Activated T-helper 17 cell treated with anti-CD3 and anti-CD28 coated beads, Interleukin-2, amount 50 U/mL, for 72 hours (primary cell): Measurements from ENCODE around the gene PLB1. TPM values are rescaled to one million over a fixed set of nuclear protein-coding genes. Genes with fewer than 3 reads are reported as not detected.
A peak's percentile ranks its signal among the peaks of the same experiment; 100 is the strongest.
"Not testable (repeated sequence)": the region's sequence is repeated elsewhere in the genome, so short reads cannot be mapped to it uniquely, and the experiment has no call there.

Experiments
- ATAC-seq: fragments of 150-1000 bp; cut with Tn5 transposase; replicated peaks from 2 replicates; pipeline ENCODE4 v1.10.0; 2021; ENCODE audit warnings: mild to moderate bottlenecking, moderate library complexity
- H3K27ac Mint-ChIP-seq: one replicate; pipeline ENCODE4 v1.8.0; 2022; ENCODE audit warnings: mixed read lengths
- H3K27me3 Mint-ChIP-seq: one replicate; pipeline ENCODE4 v1.8.0; 2022; ENCODE audit warnings: mixed read lengths
- H3K36me3 Mint-ChIP-seq: one replicate; pipeline ENCODE4 v1.8.0; 2022; ENCODE audit warnings: low read depth, mild to moderate bottlenecking, mixed read lengths
- H3K4me1 Mint-ChIP-seq: one replicate; pipeline ENCODE4 v1.8.0; 2022; ENCODE audit warnings: mixed read lengths
- H3K4me3 Mint-ChIP-seq: one replicate; pipeline ENCODE4 v1.8.0; 2022; ENCODE audit warnings: mild to moderate bottlenecking, mixed read lengths
- H3K9me3 Mint-ChIP-seq: one replicate; pipeline ENCODE4 v1.8.0; 2022; ENCODE audit warnings: mixed read lengths
- total RNA-seq, 2 donors: library from RNA; stranded (reverse); gene quantifications; one replicate each; pipeline ENCODE4 v1.2.3, GENCODE V29; 2022

PLB1 gene
- total RNA-seq, 2 donors from 2014 or later, result 0.61 to 0.90 TPM

DNA sequence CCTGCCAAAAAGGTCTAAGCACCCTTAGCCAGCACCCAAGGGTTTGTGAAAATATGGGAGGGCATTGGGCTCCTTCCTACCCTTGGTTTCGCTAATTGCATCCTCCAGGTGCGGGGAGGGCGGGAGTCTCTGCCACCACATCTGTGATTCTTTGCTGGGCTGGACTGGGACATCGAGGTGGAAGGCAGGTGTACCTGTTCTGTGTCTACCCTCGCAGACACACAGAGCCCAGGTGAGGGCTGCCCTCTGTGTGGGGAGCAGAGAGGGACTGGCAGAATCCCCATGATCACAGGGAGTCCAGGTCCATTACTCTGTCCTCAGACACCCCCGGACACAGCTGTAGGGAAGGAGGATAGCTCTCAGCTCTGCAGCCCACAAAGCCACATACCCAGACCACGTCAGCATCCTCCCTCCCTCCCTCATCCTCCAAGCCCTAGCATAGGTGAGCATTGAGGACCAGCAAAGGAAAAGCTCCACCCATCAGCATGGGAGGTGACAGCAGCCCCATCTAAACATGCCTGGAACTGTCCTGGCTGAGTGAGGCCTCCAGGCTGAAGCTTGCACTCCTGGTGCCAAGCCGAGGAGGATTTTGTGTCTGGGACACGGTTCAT, 49.8 kb downstream of the PLB1 start:
- ATAC-seq, result peak; percentile 68
- no peaks in the 10 kb centered on the region for H3K9me3 Mint-ChIP-seq
- H3K27ac Mint-ChIP-seq, result peak overlapping the region; percentile 77
- H3K36me3 Mint-ChIP-seq, result no peaks in the 10 kb centered on the region
- H3K4me1 Mint-ChIP-seq, result peaks cover 16% of the 10 kb centered on the region
- no peaks in the 10 kb centered on the region for H3K27me3 Mint-ChIP-seq
- H3K4me3 Mint-ChIP-seq, result peak overlapping the region; percentile 57

DNA sequence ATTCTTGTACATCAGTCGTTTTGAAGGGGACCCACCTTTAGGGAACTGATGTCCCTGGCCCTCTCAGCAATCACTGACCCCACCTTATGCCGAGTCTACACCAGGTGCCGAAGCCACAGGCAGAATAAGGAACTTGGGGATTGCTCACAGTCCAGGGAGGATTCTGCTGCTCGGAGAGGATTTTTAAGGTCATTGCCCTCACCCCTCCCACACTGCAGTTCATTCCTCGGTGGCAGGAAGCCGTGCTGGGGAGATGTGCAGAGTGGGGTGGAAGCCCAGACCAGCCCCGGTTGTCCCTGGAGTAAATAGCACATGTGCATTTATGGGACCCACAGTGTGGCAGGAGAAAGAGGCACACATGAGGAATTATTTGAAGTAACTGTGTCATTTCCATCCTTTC, 50.4 kb downstream of the PLB1 start:
- no peaks in the 10 kb centered on the region for H3K9me3 Mint-ChIP-seq
- H3K27me3 Mint-ChIP-seq, result no peaks in the 10 kb centered on the region
- H3K27ac Mint-ChIP-seq, result peak overlapping the region; percentile 40
- H3K4me3 Mint-ChIP-seq, result peak overlapping the region; percentile 33
- H3K36me3 Mint-ChIP-seq, result no peaks in the 10 kb centered on the region
- ATAC-seq, result no peak
- H3K4me1 Mint-ChIP-seq, result peaks cover 16% of the 10 kb centered on the region

DNA sequence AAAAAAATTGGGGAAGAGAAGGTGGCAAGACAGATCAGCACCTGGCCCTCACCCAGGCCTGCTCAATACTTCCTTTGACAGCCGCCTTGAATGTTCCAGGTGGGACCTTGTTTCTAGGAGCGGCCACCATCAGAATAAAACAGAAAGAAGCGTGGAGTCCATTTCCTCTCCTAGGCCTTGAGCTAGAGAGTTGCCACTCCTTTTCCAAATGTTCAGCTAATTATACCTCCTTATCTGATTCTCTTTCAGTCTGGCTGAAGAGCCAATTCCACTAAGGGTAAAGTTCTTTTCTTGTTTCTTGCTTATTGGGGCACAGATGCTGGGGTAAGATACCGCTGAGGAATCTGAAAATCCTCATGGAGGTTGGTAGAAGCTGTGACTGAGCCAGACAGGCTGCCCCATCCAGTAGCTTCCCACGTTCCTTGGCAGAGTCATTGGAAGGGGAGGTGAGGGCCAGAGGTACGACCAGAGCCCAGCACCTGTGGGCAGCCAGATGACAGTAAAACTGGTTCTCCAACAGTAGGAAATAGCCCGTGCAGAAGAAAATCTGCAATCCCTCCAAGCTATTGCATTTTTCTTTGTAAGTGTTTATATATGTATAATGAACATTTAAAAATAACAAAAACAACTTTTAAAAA, 51.5 kb downstream of the PLB1 start:
- Mint-ChIP-seq H3K4me1 (peaks cover 22% of the 10 kb centered on the region), H3K27me3 (no peaks in the 10 kb centered on the region), H3K36me3 (no peaks in the 10 kb centered on the region), H3K9me3 (no peaks in the 10 kb centered on the region), H3K4me3 (peak overlapping the region; percentile 3), H3K27ac (no peak overlapping the region)
- no peak for ATAC-seq

DNA sequence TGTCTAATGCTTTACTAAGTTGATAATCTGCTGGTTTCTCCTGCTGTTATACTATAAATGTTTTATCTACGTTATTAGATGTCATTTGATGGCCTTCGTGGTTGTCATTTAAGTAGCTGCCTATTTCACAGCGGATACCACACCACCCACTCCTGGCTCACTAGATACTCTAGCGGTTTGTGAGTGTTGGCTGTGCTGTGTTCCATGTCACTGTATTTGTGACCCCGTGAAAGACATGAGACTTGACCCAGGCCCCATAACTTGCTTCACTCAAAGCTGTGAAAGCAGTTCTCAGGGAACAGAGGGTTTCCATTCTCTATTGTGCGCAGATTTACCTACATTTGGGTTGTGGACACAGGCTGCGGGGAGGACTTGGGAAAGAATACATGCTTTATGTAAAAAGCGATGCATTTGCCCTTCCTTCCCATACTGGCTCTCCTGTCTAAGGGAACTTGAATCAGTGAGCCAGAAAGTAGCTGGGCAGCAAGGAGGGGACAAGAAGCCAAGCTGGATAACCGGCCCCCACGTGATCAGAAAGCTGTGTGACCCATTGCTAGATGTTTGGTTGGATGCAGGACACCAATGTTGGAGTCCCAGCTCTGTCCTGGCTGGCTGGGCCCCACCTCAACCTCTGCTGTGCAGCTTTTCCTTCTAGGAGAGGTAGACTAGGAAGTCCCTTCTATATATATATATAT, 52.2 kb downstream of the PLB1 start:
- no peaks in the 10 kb centered on the region for H3K36me3 Mint-ChIP-seq
- no peak overlapping the region for H3K27ac Mint-ChIP-seq
- peaks cover 23% of the 10 kb centered on the region for H3K4me1 Mint-ChIP-seq
- no peaks in the 10 kb centered on the region for H3K9me3 Mint-ChIP-seq
- H3K4me3 Mint-ChIP-seq, result peak overlapping the region; percentile 3
- ATAC-seq, result peak; percentile 54
- H3K27me3 Mint-ChIP-seq, result no peaks in the 10 kb centered on the region

DNA sequence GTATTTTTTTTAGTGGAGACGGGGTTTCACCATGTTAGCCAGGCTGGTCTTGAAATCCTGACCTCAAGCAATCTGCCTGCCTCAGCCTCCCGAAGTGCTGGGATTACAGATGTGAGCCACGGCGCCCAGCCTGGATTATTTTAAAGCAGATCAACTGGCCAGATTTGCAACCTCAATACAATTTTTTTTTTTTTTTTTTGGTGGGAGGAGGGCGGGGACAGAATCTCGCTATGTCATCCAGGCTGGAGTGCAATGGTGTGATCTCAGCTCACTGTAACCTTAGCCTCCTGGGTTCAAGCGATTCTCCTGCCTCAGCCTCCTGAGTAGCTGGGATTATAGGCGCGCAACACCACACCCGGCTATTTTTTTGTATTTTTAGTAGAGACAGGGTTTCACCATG, 54.5 kb downstream of the PLB1 start:
- not testable (repeated sequence) for H3K27me3 Mint-ChIP-seq

DNA sequence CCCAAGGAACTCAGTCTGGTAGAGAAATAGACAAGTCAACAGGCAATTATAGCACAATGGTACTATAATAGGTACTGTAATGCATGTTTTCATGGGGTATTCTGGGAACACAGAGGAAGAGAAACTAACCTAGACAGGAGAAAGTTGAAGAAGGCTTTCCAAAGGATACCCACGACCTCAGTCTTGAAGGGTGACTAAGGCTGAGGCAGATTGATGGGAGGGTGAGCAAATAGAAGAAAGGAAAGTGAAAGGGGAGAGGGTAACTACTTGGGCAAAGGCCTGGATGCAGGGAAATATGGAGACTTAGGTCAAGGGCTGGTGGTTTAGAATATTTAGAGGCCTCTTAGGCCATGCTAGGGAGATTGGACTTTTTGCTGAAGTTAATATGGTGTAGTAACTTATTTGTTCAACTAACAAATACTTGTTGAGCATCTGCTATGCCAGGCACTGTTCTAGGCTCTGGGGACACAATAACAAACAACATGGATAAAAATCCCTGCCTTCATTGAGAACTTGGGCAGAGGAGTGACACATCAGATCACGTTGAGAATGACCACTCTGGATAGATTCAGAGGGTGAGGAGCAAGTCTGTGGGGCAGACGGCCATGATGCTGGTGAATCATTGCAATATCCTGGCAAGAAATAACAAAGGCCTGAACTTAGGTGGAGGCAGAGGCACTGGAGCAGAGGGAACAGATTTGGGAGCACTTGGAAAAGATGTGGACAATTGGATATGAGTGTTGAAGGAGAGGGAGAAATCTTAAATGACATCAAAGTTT, 56.4 kb downstream of the PLB1 start:
- peaks cover 7% of the 10 kb centered on the region for H3K4me1 Mint-ChIP-seq
- H3K27ac Mint-ChIP-seq, result no peak overlapping the region
- no peaks in the 10 kb centered on the region for H3K9me3 Mint-ChIP-seq
- H3K27me3 Mint-ChIP-seq, result no peaks in the 10 kb centered on the region
- ATAC-seq, result peak; percentile 52
- no peak overlapping the region for H3K4me3 Mint-ChIP-seq
- H3K36me3 Mint-ChIP-seq, result no peaks in the 10 kb centered on the region

More for the DNA sequence above, 54.5 kb downstream of the PLB1 start:
- peaks cover 12% of the 10 kb centered on the region for H3K4me1 Mint-ChIP-seq
- not testable (repeated sequence) for H3K36me3 Mint-ChIP-seq, H3K4me3 Mint-ChIP-seq, H3K27ac Mint-ChIP-seq, H3K9me3 Mint-ChIP-seq, ATAC-seq

DNA sequence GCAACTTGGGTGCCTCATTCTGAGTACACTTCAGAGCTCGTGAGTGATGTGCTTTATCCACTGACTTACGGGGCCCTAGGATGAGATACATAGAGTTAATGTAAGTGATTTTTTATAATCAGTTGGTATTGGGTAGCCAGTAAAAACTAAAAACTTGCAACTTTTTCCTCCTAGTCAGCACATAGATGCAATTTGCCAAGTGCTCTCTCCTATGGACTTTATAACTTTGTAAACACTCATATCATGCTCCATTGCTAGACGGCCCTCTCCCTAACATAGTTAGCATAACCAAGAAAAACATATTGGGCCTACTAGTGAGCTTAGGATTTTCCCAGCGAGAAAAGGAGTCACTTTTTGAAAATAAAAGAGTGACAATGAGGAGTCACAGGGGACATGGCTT, 60.4 kb downstream of the PLB1 start:
- H3K4me1 Mint-ChIP-seq, result peaks cover 7% of the 10 kb centered on the region
- no peak overlapping the region for H3K4me3 Mint-ChIP-seq
- H3K27me3 Mint-ChIP-seq, result no peaks in the 10 kb centered on the region
- no peak for ATAC-seq
- no peaks in the 10 kb centered on the region for H3K36me3 Mint-ChIP-seq
- no peaks in the 10 kb centered on the region for H3K9me3 Mint-ChIP-seq
- H3K27ac Mint-ChIP-seq, result no peak overlapping the region

DNA sequence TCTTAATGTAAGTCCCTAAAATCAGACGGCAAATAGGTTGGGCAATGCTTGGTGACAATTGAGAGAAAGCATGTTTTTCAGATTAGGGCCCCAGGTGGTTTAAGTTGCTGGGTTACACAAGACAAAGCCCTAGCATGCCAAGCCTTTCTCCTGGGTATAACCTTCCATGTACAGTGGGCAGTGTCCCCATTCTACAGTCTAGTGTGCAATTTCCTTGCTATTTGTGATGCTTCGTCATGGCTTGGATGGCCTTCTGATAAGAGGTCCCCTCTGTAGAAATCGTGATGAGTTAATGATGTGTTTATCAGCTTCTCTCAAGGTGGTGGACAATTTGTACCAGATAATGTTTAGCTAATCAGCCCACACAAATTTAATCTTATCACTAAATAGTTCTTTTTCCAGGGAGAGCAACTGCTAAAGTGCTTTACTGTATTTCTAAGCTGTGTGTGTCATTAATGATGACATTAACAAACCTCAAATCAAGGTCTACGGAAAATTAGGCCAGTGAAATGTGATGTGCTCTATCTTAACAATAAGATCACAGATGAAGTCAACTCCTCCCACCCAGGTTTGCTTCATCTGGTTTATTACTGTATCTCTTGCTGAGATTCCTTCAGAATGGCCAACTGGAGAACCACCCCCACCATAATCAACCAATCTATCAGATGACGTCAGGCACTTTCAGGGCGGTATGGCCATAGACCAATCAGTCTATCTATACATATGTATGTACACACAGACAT, 61.7 kb downstream of the PLB1 start:
- Mint-ChIP-seq H3K27ac (no peak overlapping the region), H3K4me3 (no peak overlapping the region), H3K9me3 (no peaks in the 10 kb centered on the region), H3K27me3 (no peaks in the 10 kb centered on the region), H3K4me1 (no peaks in the 10 kb centered on the region), H3K36me3 (no peaks in the 10 kb centered on the region)
- ATAC-seq, result no peak

DNA sequence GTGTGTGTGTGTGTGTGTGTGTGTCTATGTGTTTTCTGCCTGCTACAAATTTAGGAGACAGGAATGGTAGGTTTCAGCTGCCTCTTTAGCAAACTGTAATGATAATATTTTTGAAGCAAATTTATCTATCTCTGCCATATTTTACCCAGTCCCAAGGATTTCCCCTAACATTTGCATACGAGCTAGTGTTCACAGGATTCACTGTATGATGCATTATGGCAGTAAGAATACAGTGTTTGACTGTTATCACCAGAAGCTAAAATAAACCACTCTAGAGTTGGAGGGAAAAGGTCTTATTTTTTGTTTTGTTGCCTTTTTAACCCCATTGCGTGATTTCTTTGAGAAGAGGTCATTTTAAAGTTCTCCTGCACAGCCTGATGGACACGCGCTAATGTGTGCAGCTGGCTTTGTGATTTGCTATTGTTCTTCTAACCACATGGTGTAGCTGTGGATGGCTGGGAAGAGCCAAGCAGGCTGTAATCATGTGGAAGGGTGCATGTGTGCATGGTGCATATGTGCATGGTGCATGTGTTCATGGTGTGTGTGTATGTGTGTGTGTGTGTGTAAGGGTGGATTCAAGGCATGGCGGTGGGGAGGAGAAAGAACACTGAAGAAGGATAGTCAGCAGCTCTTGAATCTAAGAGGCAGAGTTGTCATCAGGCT, 62.4 kb downstream of the PLB1 start:
- Mint-ChIP-seq H3K4me1 (no peaks in the 10 kb centered on the region), H3K9me3 (no peaks in the 10 kb centered on the region), H3K4me3 (no peak overlapping the region), H3K27me3 (no peaks in the 10 kb centered on the region), H3K36me3 (no peaks in the 10 kb centered on the region), H3K27ac (no peak overlapping the region)
- ATAC-seq, result no peak

DNA sequence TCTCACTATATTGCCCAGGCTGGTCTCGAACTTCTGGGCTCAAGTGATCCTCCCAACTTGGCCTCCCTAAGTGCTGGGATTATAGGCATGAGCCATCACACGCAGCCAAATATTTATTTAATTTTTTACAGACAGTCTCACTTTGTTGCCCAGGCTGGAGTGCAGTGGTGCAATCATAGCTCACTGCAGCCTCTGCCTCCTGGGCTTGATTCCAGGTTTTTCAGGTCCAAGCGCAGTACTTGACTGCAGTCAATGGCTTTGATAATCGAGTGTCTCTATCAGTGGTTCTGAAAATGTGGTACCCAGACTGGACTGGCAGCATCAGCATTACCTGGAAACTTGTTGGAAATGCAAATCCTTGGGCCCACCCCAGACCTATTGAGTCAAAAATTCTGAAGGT, 63.1 kb downstream of the PLB1 start:
- Mint-ChIP-seq H3K27ac (no peak overlapping the region), H3K36me3 (no peaks in the 10 kb centered on the region), H3K27me3 (no peaks in the 10 kb centered on the region), H3K4me3 (no peak overlapping the region), H3K4me1 (no peaks in the 10 kb centered on the region), H3K9me3 (no peaks in the 10 kb centered on the region)
- no peak for ATAC-seq

DNA sequence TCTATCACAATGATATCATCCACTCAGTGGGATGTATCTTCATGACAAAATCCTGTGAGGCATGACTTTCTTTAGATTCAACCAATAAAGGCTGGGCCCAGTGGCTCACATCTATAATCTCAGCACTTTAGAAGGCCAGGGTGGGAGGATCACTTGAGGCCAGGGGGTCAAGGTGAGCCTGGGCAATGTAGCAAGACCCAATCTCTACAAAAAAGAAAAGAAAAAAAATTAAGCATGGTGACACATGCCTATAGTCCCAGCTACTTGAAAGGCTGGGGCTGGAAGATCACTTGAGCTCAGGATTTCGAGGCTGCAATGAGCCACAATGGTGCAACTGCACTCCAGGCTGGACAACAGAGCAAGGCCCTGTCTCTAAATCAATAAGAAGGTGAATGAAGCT, 68.0 kb downstream of the PLB1 start:
- ATAC-seq, result no peak

DNA sequence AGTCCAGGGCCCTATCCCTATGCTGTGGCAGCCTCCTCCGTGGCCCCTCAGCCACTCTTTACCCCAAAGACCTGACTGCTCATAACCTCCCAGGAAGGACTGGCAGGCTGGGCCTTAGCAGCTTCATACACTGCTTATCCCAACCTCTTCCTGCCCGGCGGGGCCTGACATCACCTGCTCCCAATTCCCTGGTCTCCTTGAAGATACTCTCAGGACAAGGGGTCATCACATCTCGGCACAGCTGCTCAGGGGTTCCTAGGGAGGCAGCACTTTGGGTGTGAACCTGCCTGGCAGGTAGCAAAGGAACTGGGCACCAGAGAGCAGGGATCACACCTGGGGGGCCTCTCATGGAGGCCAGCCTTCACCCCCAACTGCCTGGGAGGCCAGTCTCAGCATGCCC, 68.5 kb downstream of the PLB1 start:
- H3K9me3 Mint-ChIP-seq, result no peaks in the 10 kb centered on the region
- H3K36me3 Mint-ChIP-seq, result no peaks in the 10 kb centered on the region
- H3K27ac Mint-ChIP-seq, result no peak overlapping the region
- no peak for ATAC-seq
- H3K27me3 Mint-ChIP-seq, result no peaks in the 10 kb centered on the region
- H3K4me3 Mint-ChIP-seq, result no peak overlapping the region
- H3K4me1 Mint-ChIP-seq, result no peaks in the 10 kb centered on the region

More for the DNA sequence above, 68.0 kb downstream of the PLB1 start:
- H3K4me1 Mint-ChIP-seq, result no peaks in the 10 kb centered on the region
- no peak overlapping the region for H3K27ac Mint-ChIP-seq
- no peaks in the 10 kb centered on the region for H3K36me3 Mint-ChIP-seq
- H3K27me3 Mint-ChIP-seq, result no peaks in the 10 kb centered on the region
- no peaks in the 10 kb centered on the region for H3K9me3 Mint-ChIP-seq
- H3K4me3 Mint-ChIP-seq, result no peak overlapping the region

DNA sequence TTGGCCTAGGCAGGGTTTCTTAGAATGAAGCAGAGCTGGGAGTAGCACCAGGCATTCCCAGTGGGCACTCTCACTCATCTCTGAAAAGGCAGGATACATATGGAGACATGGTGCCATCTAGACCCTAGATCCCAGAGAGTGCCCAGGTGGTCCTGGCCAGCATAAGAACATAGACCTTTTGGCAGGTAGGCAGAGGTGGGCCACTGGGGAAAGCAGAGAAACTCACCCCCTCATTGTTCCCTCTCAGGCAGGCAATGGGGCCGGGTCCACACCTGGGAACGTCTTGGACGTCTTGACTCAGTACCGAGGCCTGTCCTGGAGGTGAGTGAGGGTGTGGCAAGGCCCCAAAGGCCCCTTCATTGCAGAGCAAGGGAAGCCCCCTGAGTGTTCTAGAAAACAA, 69.2 kb downstream of the PLB1 start:
- H3K27ac Mint-ChIP-seq, result no peak overlapping the region
- no peaks in the 10 kb centered on the region for H3K36me3 Mint-ChIP-seq
- ATAC-seq, result no peak
- no peaks in the 10 kb centered on the region for H3K27me3 Mint-ChIP-seq
- H3K4me1 Mint-ChIP-seq, result no peaks in the 10 kb centered on the region
- H3K4me3 Mint-ChIP-seq, result no peak overlapping the region
- H3K9me3 Mint-ChIP-seq, result no peaks in the 10 kb centered on the region
